Epidermal melanocyte (primary cell): ENCODE results near the gene UBE2E2.

Source experiments
- DNase-seq: peaks from one replicate; pipeline ENCODE4 v3.0.0; 2011; ENCODE audit warnings: low spot score; ENCODE audit not compliant: insufficient read length

The UBE2E2 gene

DNA sequence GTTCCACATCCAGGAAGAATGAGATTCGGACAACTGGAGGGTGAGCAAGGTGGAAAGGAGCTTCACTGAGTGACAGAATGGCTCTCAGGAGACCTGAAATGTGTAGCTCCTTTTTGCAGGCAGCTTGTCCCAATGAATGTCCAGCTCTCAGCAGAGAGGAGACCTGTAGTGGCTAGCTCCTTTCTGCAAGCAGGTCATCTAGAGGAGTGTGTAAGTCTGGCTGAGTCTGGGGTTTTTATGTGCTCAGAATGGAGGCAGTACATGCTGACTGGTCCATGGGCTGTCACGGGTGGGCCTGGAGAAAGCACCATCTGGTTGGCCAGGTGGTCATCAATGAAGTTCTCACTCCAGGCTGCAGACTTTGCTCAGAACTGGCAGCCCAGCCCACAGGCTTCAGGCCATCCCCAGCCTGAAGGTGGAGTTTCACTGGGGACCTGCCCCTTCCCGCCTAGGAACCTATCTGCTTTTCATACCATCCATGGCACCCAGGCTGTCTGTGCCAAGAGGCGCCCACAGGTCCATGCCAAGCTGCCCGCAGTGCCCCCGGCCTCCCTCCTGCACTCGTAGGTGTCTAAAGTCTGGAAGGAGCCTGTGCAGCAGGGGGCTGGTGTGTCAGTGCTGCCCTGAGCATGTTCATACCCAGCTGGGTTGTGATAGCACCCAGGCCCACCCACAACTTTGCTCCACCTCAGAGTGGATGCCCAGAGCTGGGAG is 276.6 kb downstream of the UBE2E2 start:
- DNase-seq = no peak

DNA sequence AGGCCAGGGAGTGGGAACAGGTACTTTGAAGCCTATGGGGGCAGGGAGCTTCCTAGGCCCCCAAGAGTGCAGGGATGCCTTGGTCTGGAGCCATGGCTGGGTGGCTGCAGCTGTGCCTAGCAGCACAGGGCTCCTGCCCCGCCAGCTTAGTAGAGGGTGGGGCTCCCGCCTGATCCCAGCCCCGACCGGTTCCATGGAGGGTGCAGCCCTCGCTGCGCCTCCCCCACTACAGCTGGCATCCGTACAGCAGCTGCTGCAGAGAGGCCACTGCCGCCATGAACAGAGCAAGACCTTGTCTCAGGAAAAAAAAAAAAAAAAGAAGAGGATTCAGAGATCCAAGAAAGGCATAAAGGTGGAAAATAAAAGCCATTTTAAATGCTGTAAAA is 277.2 kb downstream of the UBE2E2 start:
- no peak for DNase-seq

DNA sequence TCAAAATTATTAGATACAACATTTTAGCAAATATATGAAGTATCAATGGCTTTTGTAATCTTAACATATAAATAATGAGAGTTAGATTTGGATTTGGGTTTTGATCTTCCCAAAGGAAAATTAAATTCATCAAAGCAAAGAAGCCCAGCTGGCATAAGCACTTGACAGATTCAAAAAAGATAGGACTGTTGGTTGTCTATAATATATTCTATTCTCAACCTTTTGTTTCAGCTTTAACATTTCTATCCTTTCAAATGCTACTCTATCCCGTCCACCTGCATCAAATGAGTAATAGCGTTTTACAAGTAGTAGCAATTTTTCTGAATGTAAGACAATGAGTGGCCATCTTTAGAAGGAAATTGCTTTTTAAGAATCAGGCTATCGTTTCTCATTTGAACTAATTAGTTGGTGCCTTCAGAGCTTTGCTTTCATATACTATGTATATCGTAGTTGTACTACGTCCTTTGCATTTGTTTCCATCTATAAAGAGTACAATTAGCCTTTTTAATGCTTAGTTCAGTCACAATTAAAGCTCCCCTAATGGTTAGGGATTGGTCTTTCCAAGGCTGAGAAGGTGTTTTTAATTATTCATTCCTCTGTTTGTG is 278.0 kb downstream of the UBE2E2 start:
- no peak for DNase-seq

DNA sequence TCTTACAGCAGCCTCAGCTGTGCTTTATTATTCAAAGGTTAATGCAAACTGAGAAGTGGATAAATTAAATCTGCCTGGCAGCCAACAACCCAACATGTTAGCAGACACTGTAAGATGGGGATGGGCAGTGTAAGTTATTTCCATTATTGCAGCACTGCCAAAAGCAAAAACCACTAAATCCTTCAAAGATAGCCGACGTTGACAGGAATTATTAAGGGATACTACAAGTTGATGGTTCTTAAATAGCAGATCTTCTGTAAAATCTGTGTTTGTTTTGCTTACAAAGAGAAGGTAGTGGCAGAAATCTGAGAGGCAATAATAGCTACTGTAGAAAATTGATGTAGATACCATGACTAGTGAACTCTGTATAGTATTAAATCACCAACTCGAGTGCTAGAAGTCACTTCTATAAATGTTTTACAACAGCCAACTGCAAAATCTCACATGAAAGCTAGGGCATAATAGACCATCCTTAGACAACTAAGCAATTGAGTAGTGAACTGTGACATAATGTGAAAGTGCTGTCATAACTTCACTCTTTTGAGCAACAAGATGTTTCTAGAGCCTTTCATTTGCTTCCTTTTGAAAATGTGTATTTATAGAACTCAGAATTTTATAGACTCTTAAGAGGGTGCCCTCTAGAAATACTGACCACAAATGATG is 278.6 kb downstream of the UBE2E2 start:
- DNase-seq = no peak

DNA sequence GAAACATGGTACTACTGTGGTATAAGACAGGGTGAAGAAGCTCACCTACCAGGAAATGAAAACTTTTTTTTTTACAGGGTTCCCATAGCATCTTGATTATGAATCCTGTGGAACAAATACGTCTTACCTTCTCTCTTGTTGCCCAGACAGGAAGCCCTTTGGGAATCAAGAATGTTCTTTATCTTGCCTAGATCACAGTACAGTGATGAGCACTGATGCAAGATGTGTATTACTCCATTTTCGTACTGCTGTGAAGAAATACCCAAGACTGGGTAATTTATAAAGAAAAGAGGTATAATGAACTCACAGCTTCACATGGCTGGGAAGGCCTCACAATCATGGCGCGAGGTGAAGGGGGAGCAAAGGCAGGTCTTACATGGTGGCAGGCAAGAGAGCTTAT is 281.3 kb downstream of the UBE2E2 start:
- DNase-seq = no peak

DNA sequence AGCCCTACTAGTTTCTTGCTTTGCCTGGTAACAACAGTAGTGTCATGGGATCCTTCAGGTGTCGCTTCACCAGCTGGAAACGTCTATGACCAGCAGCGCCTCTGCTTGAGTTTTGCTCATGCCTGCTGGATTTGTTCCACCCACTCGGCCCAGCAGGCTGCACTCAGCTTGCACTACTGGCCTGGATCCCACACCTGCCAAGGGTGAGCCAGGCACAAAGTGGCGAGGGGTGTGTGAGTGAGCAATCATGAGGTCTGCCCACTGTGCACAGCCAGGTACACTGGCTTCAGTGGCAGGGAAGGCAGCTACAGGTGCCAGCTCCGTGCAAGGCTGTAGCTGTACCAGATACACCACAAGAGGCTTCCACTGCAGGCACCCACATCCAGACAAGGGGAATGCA is 282.8 kb downstream of the UBE2E2 start:
- no peak for DNase-seq

DNA sequence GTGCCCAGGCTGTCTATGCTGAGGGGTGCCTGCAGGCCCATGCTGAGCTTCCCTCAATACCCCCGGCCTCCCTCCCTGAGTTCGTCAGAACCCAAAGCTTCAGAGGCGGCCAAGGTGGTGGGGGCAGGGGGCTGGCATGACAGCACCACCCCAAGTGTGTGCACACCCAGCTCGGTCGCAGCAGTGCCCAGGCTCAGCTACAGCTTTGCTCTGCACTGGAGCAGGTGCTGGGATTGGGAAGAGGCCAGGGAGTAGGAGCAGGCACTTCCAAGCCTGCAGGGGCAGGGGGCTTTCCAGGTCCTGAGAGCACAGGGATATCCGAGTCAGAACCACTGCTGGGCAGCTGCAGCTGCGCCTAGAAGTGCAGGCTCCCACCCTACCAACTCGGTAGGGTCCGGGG is 283.9 kb downstream of the UBE2E2 start:
- DNase-seq = no peak

DNA sequence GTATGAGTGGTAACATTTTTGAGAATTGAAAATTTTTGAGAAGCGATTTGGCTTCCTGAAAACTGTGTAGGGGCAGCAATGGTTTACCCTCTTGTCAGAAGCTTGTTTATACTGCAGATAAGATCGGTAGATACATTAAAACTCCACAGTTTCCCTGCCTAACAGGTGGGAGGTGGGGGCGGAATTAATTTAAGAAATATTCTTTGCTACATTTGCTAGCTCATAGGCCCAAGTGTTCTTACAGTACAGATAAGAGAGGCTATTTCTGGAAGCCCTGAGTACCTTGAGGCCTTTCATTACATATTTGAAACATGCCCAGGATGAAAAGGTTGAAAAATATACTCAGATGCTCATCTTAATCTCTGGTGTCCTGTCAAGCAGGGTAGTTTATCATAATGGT is 285.5 kb downstream of the UBE2E2 start:
- DNase-seq = no peak

DNA sequence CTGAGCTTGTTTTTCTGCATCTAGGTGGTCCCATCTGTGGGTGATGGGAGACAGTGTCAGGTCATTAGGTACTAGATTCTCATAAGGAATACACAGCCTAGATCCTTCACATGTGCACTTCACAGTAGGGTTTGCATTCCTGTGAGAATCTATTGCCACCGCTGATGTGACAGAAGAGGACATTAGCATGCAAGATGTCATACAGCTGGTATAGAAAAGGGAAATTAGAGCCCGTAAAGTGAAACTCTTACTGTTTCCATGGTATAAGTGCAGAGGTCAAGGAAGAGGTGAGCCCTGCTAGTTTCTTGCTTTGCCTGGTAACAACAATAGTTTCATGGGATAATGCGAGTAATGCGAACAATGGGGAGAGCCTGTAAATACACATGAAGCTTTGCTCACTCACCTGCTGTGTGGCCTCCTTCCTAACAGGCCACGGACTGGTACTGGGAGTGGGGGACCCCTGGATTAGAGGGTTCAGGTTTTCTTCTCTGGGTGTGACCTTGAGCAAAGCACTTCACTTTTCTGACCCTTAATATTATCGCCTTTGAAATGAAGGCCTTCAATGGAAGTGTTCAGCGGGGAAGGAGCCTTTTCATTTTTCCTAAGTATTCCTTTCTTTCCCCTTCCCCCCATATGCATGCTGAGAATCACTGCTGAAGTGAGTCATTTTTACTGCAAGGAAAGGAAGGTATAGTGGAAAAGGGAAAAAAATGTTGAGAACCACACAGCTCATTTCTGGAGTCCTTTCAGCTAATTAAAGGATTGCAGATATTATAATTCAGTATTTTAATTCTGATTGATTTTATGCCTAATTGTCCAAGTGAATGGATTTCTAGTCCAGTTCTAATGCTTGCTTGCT is 286.4 kb downstream of the UBE2E2 start:
- DNase-seq = no peak

DNA sequence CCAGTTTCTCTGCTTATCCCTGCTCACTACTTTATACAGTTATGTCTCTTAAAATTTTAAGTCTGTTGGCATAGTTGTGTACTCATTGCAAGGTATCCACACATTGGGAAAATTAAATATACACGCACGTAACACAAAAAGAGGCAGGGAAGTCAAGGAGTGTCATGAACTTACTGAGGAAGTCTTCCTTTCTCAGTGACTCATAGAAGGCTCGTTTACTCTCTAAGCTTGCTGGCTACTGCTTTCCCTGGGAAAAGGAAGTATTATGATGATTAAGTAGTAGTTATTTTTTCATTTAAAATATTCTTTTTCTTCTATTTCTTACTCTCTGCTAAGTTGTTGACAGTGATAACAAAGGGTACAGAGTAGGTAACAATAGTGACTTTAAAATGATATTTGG is 287.3 kb downstream of the UBE2E2 start:
- DNase-seq = no peak

DNA sequence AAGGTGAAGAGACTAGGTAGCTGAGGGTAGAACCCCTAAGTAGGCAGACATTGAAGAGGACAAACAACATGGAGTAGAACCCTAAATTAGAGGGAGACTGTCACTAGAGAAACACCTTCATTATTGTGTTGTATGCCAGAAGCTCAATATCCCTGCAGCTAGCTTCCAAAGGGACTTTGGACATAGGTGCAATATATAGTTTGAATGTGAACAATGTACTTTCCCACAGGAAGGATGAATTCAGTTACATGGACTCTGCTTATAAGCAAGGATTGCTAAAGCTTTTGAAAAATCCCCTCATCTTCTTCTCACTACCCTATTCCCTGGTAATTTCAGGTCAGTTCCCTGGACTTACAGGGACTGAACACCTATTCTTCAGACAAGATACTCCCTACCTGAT is 288.9 kb downstream of the UBE2E2 start:
- no peak for DNase-seq

DNA sequence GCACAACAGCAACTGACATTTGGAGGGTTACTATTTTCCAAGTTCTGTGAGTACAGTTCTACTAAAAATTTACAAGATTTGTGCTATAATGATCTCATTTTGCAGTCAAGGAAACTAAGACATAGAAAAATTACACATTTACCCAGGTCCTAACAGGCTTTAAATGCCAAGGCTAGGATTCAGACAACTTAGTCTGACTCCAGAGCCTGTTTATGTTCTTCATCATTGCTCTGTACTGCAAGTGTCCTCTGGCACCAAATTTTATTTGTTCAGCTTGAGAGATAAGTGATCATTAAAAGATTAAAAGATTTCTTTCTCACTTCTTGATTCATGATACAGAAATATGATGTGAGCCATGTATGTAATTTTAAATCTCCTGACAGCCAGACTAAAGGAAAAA is 290.8 kb downstream of the UBE2E2 start:
- DNase-seq = no peak

DNA sequence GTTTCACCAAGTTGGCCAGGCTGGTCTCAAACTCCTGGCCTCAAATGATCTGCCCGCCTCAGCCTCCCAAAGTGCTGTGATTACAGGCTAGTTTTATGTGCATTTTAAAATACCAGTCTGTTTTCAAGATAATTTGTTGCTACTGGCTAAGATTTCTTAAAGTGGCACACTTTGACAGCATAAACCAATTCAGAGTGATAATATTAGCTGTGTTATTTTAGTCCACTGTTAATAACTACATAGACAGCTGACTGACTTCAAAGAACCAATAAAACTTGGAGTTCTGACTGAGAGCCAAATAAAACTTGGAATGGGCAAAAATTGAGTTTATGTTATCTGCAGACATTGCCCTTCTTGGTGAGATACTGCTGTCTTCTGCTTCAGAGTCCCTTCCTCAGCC is 291.8 kb downstream of the UBE2E2 start:
- no peak for DNase-seq

DNA sequence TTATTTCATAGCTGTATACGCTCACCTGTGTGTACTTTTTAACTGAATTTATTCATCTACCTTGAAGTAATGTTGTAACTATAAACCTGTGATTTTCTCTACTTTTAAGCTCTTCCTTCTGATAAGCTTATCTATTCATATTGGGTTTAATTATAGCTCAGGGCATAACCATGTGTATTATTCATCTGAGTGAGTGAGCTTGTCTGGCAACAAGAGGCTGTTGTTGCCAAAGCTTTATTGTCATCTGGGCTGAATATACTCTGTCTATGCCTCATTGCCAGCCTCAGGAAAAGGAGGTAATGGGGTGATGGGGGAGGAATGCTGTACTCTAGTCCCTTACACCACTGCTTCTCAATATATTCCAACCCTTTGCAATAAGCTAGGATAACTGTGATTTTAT is 292.4 kb downstream of the UBE2E2 start:
- DNase-seq = no peak

DNA sequence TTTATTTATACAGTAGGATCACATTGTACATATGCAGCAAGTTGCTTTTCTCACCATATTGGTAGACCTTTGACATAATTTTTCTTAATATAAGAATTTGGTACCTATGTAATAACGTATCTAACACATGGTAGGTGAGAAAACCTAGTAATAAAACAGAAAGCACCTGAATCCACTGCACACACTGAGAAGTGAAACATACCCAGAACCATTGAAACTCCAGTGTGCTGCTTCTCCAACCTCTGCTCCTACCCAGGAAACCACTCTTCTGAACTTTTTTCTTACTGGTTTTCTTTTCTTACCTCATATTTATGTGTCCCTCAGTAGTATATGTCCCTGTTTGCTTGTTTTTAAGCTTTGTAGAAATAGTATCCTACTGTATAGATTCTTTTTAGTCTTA is 293.0 kb downstream of the UBE2E2 start:
- DNase-seq = no peak

DNA sequence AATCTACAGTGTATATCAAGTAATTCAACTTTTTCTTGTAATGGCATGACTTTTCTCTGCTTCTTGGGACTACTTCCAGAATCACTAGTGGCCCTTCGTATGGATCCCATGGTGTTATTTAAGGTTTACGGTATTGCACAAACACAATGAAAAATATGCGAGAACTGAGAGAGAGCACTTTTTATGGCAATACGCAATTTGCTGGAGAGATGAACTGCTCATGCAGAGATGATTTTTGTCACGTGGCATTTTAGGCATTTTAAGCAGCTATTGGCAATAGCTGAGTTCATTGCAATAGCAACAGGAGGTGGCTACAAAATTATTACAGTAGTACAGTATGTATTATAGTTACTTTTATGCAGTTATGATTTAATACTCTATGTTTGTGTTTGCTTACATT is 294.0 kb downstream of the UBE2E2 start:
- no peak for DNase-seq

DNA sequence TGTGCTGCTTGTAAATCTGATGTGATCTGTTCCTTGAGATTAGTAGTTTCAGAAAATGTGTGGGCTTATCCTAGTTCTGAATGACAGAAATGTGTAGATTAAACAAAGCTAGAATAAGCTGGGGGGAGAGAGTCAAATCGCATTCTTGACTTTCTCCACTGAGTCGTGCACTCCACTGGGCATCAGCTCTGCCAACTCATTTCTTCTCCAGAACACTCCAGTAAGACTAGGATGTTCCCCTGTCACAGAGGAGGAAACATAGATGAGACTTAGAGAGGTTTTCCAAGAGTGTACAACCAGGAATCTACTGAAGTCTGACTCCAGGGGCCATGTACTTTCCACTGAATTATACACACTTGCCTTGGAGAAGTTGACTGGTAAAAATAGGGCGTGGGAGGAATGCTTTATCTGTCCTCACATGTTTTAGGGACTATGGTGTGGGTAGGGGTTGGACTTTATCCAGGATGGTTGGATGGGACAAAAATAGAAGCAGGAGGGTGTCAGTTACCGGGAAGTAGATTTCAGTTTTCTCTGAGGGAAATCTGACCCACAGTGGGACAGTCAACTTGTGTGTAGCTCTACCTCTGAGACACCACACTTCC is 298.2 kb downstream of the UBE2E2 start:
- no peak for DNase-seq

DNA sequence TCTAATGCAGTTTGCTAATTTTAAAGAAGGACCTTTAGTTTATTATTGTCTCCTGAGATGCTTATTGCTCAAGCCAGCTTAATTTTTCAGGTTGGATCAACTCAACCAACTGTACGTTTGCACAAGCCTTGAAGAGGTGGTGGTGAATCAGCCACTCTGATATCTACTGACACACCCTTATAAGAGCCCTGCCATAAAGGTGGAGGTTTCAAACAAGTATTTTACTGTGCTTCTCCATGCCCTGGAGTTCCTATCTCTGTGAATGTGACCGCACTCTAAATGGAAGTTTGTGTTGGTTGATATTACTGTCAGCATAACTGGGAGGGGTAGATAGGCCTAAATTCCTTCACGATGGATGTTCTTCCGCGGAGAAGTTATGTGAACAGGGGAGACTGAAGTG is 305.3 kb downstream of the UBE2E2 start:
- DNase-seq = no peak

DNA sequence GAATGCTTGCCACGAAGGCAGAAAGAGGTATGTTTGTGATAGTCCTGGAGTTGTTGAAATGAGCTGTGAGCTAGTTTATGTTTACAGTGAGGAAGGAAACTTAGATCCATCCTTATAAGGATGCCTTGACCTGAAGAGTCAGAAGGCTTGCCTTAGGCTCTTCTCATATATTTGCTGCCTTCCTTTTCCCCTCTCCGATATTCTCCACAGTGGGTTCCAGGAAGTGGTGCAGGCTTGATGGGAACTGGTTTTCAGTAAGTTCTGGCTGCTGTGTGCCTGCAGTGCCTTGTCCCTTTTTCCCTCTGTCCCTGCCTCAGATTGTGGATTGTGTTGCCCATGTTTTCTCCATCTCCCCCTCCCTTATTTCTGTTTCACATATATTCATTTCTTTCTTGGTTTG is 315.3 kb downstream of the UBE2E2 start:
- no peak for DNase-seq

DNA sequence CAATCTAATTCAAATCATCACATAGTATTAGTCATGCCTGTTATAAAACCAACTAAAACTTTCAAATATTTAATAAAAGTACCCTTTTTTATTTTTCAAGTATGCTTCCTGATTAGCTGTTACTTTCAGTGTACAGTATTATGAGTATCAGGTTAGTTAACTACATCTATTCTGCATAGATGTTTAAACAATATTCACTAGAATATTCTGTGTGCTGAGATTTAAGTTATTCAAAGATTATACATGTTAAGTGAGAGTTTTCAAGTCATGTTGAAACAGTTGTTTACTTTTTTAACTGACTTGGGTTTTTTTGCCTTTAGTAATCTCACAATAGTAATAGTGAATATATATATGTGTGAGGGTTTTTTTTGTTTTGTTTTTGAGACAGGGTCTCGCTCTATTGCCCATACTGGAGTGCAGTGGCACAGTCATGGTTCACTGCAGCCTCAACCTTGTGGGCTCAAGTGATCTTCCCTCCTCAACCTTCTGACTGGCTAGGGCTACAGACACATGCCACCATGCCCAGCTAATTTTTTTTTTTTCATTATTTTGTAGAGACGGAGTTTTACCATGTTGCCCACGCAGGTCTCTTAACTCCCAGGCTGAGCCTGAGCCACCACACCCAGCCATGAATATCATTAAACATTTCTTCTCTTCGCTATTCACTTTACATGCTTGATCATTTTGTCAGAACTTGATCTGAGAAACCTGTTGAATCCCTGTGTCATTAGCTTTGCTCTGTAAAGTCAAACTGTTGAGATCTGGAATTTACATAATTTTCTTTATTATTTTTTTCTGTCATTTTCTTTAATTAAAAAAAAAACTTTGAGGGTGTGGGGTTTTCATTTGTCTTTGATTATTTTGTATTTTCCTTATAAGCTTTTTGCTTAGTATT is 316.4 kb downstream of the UBE2E2 start:
- DNase-seq = no peak

DNA sequence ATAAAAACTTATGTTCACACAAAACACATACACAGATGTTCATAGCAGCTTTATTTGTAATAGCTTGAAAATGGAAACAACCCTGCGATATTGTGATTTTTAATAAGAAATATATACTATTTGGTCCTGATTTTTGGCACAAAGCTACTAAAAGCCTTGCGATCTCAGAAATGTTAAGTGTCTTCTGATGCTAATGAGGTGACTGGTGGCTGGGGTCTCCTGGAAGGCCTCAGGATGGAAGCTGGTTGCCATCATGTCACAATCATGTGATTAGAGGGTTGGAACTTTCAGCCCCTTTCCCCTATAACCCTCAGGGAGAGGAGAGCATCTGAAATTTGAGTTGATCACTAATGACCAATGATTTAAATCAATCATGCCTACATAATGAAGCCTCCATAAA is 324.2 kb downstream of the UBE2E2 start:
- DNase-seq = no peak
